H1 (cell line): ENCODE results near the gene DCLK1. TPM values are rescaled to one million over a fixed set of nuclear protein-coding genes. Genes with fewer than 3 reads are reported as not detected.

Source experiments
- CTCF ChIA-PET: fragments of 300-600 bp; sonication (Branson Sonifier 250); formaldehyde crosslinking; loops from one replicate; lab custom pipeline; 2021; ENCODE audit not compliant: partially characterized antibody; lab: Charles Lee
- POLR2A ChIA-PET: fragments of 300-600 bp; sonication (Branson Sonifier 250); formaldehyde crosslinking; loops from one replicate; lab custom pipeline; 2021; ENCODE audit warnings: inconsistent platforms; ENCODE audit not compliant: partially characterized antibody; lab: Charles Lee
- DNase-seq, 2 experiments: peaks; one replicate each; pipeline versions ENCODE4 v3.0.0 to v3.0.0-alpha.2; 2010 to 2022; ENCODE audit warnings: low spot score in 2 of 2, low read depth in 1 of 2, mixed read lengths in 1 of 2
- FAIRE-seq: peaks from 2 replicates; lab custom pipeline; 2011; peaks lifted over from hg19 to GRCh38; lab: Jason Lieb, UNC
- H2AFZ ChIP-seq: 2 replicates; pipeline ENCODE4 v1.8.1; 2012; ENCODE audit warnings: low read length, inconsistent platforms
- H2AK5ac ChIP-seq: 2 replicates; pipeline ENCODE4 v1.6.1; 2013; ENCODE audit warnings: low read depth, low read length
- H2BK120ac ChIP-seq: replicated peaks from 2 replicates; pipeline ENCODE3; 2013; ENCODE audit warnings: low read depth, low read length, inconsistent platforms
- H2BK12ac ChIP-seq: 2 replicates; pipeline ENCODE4 v1.6.1; 2013; ENCODE audit warnings: low read depth, low read length
- H2BK15ac ChIP-seq: 2 replicates; pipeline ENCODE4 v1.6.1; 2013; ENCODE audit warnings: low read length
- H2BK20ac ChIP-seq: 2 replicates; pipeline ENCODE4 v1.6.1; 2013; ENCODE audit warnings: low read length
- H2BK5ac ChIP-seq: 2 replicates; pipeline ENCODE4 v1.6.1; 2013; ENCODE audit warnings: low read depth, low read length
- H3K14ac ChIP-seq: 2 replicates; pipeline ENCODE4 v1.6.1; 2013; ENCODE audit warnings: inconsistent platforms; ENCODE audit not compliant: insufficient read length
- H3K18ac ChIP-seq: 2 replicates; pipeline ENCODE4 v1.6.1; 2013; ENCODE audit warnings: low read length; ENCODE audit errors: extremely low read depth
- H3K23ac ChIP-seq: 2 replicates; pipeline ENCODE4 v1.6.1; 2013; ENCODE audit warnings: inconsistent platforms; ENCODE audit not compliant: insufficient read length
- H3K23me2 ChIP-seq: 2 replicates; pipeline ENCODE4 v1.6.1; 2013; ENCODE audit warnings: low read depth, low read length
- H3K27ac ChIP-seq: 2 replicates; pipeline ENCODE4 v1.6.1; 2011; ENCODE audit warnings: low read depth, low read length, inconsistent platforms
- H3K27me3 ChIP-seq, 4 experiments: replicated peaks in 1 of 4; 1 replicate in 1 of 4; 2 replicates in 3 of 4; pipeline versions ENCODE4 v1.6.1 to v1.8.1; 2011 to 2013; ENCODE audit warnings: low read length in 3 of 4, mild to moderate bottlenecking in 3 of 4, inconsistent platforms in 2 of 4, mixed read lengths in 2 of 4, moderate library complexity in 1 of 4; ENCODE audit not compliant: control insufficient read depth in 3 of 4, insufficient read depth in 3 of 4; ENCODE audit errors: extremely low read depth in 1 of 4
- H3K36me3 ChIP-seq, 4 experiments: 2 replicates each; pipeline versions ENCODE4 v1.6.1 to v1.8.1; 2011 to 2013; ENCODE audit warnings: mild to moderate bottlenecking in 4 of 4, low read length in 3 of 4, moderate library complexity in 2 of 4, control low read depth in 1 of 4, inconsistent platforms in 1 of 4; ENCODE audit not compliant: insufficient read depth in 4 of 4, control insufficient read depth in 2 of 4
- H3K4ac ChIP-seq: replicated peaks from 2 replicates; pipeline ENCODE3; 2013; ENCODE audit warnings: low read length, low read depth, mixed read lengths, inconsistent platforms; ENCODE audit not compliant: insufficient read length
- H3K4me1 ChIP-seq, 4 experiments: replicated peaks in 1 of 4; 1 replicate in 1 of 4; 2 replicates in 3 of 4; pipeline versions ENCODE4 v1.6.1 to v1.8.1; 2011 to 2013; ENCODE audit warnings: low read length in 3 of 4, inconsistent platforms in 2 of 4, mixed read lengths in 1 of 4; ENCODE audit not compliant: insufficient read depth in 4 of 4, control insufficient read depth in 3 of 4
- H3K4me2 ChIP-seq, 2 experiments: 2 replicates each; pipeline versions ENCODE4 v1.6.1 to v1.8.1; 2011 to 2013; ENCODE audit warnings: low read depth in 2 of 2, low read length in 2 of 2, control low read depth in 1 of 2, inconsistent platforms in 1 of 2, mild to moderate bottlenecking in 1 of 2; ENCODE audit not compliant: insufficient read depth in 1 of 2
- H3K4me3 ChIP-seq, 4 experiments: fragments of 200-600, 300-600 bp in 1 of 4; sonication (generic), shearing (Covaris generic), sonication (Bioruptor Twin) in 1 of 4; 2 replicates each; pipeline versions ENCODE4 v1.5.1 to v1.8.1; 2011 to 2016; ENCODE audit warnings: low read length in 4 of 4, low read depth in 3 of 4, control low read depth in 2 of 4, inconsistent platforms in 2 of 4, mild to moderate bottlenecking in 2 of 4, mixed read lengths in 1 of 4, moderate library complexity in 1 of 4; ENCODE audit not compliant: insufficient read depth in 2 of 4; ENCODE audit errors: extremely low read depth in 1 of 4
- H3K56ac ChIP-seq: replicated peaks from 2 replicates; pipeline ENCODE3; 2013; ENCODE audit warnings: low read depth, mild to moderate bottlenecking, mixed read lengths, low read length, inconsistent platforms; ENCODE audit not compliant: insufficient read length
- H3K79me1 ChIP-seq: 2 replicates; pipeline ENCODE4 v1.6.1; 2013; ENCODE audit warnings: low read depth, low read length, control low read depth
- H3K79me2 ChIP-seq, 2 experiments: 2 replicates each; pipeline versions ENCODE4 v1.6.1 to v1.8.1; 2012 to 2013; ENCODE audit warnings: low read length in 2 of 2, mild to moderate bottlenecking in 2 of 2, inconsistent platforms in 1 of 2; ENCODE audit not compliant: insufficient read depth in 2 of 2, control insufficient read depth in 1 of 2
- H3K9ac ChIP-seq, 4 experiments: replicated peaks in 1 of 4; 1 replicate in 1 of 4; 2 replicates in 3 of 4; pipeline versions ENCODE4 v1.6.1 to v1.8.1; 2011 to 2013; ENCODE audit warnings: low read depth in 3 of 4, low read length in 3 of 4, control low read depth in 2 of 4, mild to moderate bottlenecking in 2 of 4, moderate library complexity in 2 of 4, inconsistent platforms in 1 of 4; ENCODE audit errors: extremely low read depth in 1 of 4
- H3K9me3 ChIP-seq, 2 experiments: 2 replicates each; pipeline versions ENCODE4 v1.6.1 to v1.8.1; 2012 to 2013; ENCODE audit warnings: mild to moderate bottlenecking in 2 of 2, moderate library complexity in 2 of 2, control low read depth in 1 of 2, inconsistent platforms in 1 of 2, low read depth in 1 of 2, low read length in 1 of 2, mixed read lengths in 1 of 2; ENCODE audit not compliant: insufficient read depth in 2 of 2
- H4K20me1 ChIP-seq, 2 experiments: replicated peaks in 1 of 2; 2 replicates each; pipeline versions ENCODE3 to v1.8.1; 2011 to 2013; ENCODE audit warnings: inconsistent platforms in 2 of 2, low read length in 2 of 2, mild to moderate bottlenecking in 1 of 2; ENCODE audit not compliant: insufficient read depth in 2 of 2, control insufficient read depth in 1 of 2
- H4K5ac ChIP-seq: 2 replicates; pipeline ENCODE4 v1.6.1; 2013; ENCODE audit warnings: low read length, low read depth, mixed read lengths, inconsistent platforms; ENCODE audit not compliant: insufficient read length
- H4K8ac ChIP-seq: 2 replicates; pipeline ENCODE4 v1.8.0; 2013; ENCODE audit warnings: mild to moderate bottlenecking, moderate library complexity, low read length, inconsistent platforms; ENCODE audit not compliant: insufficient read depth; ENCODE audit errors: extremely low read depth
- H4K91ac ChIP-seq: replicated peaks from 2 replicates; pipeline ENCODE3; 2013; ENCODE audit warnings: low read length, mixed read lengths, inconsistent platforms; ENCODE audit not compliant: insufficient read length
- CTBP2 ChIP-seq: IDR thresholded peaks from 2 replicates; pipeline ENCODE4 v1.7.0; 2011; ENCODE audit warnings: borderline replicate concordance, mild to moderate bottlenecking, moderate library complexity, mixed read lengths, low read length; ENCODE audit not compliant: insufficient read depth, insufficient read length
- CTCF ChIP-seq, 3 experiments: IDR thresholded peaks; 1 replicate in 2 of 3; 2 replicates in 1 of 3; pipeline versions ENCODE4 v1.5.1 to v1.6.1; 2011; ENCODE audit warnings: low read length in 3 of 3, mild to moderate bottlenecking in 3 of 3, inconsistent platforms in 2 of 3, low read depth in 1 of 3, moderate library complexity in 1 of 3; ENCODE audit not compliant: insufficient read depth in 1 of 3; ENCODE audit errors: control extremely low read depth in 1 of 3
- E2F6 ChIP-seq: IDR thresholded peaks from 2 replicates; pipeline ENCODE4 v1.6.1; 2012; ENCODE audit warnings: inconsistent platforms
- JUND ChIP-seq: IDR thresholded peaks from 2 replicates; pipeline ENCODE4 v1.6.1; 2011; ENCODE audit warnings: mild to moderate bottlenecking, improper control_type of control experiment, low read length
- POU5F1 ChIP-seq: IDR thresholded peaks from 2 replicates; pipeline ENCODE4 v1.6.1; 2011; ENCODE audit warnings: low read depth, mild to moderate bottlenecking, low read length, moderate library complexity
- SIN3A ChIP-seq, 2 experiments: IDR thresholded peaks in 1 of 2; conservative IDR thresholded peaks in 1 of 2; 2 replicates each; pipeline ENCODE4 v1.6.1; 2011 to 2012; ENCODE audit warnings: low read length in 2 of 2, improper control_type of control experiment in 1 of 2, low read depth in 1 of 2, mild to moderate bottlenecking in 1 of 2
- SRF ChIP-seq: IDR thresholded peaks from 2 replicates; pipeline ENCODE4 v1.6.1; 2011; ENCODE audit warnings: mild to moderate bottlenecking, low read depth, low read length, moderate library complexity
- SUZ12 ChIP-seq: fragments of 200-600 bp; sonication (generic); IDR thresholded peaks from 2 replicates; pipeline ENCODE4 v1.6.1; 2012; ENCODE audit warnings: mild to moderate bottlenecking, inconsistent platforms, low read length, moderate library complexity, mixed read lengths
- TAF7 ChIP-seq: optimal IDR thresholded peaks from 2 replicates; pipeline ENCODE3; 2011; ENCODE audit warnings: low read depth, mild to moderate bottlenecking, inconsistent platforms, low read length, moderate library complexity, borderline replicate concordance
- TCF12 ChIP-seq: IDR thresholded peaks from 2 replicates; pipeline ENCODE4 v1.6.1; 2011; ENCODE audit warnings: low read depth, mild to moderate bottlenecking, low read length
- WGBS, 2 experiments: shearing (Covaris generic) in 1 of 2; methylation state at CpG; one replicate each; pipeline versions ENCODE4 v1.1.6 to v1.1.7; 2013 to 2015; ENCODE audit warnings: low lambda C conversion rate in 2 of 2, mixed read lengths in 2 of 2, inconsistent platforms in 1 of 2, low coverage in 1 of 2, missing lambda C conversion rate in 1 of 2; ENCODE audit not compliant: insufficient replicate concordance in 2 of 2, insufficient coverage in 1 of 2, insufficient read length in 1 of 2; ENCODE audit errors: extremely low coverage in 1 of 2, missing lambda C conversion rate in 1 of 2; 5-methylcytosine and 5-hydroxymethylcytosine counted together
- polyA plus RNA-seq, 7 experiments: library from polyadenylated mRNA; depleted of rRNA in 3 of 7; stranded (reverse) in 5 of 7; unstranded in 2 of 7; fragments of >200 nt in 5 of 7; fragments of 200-250 nt in 2 of 7; gene quantifications; 1 replicate in 5 of 7; 2 replicates in 1 of 7; 4 replicates in 1 of 7; pipeline versions ENCODE4 v1.2.1 to v1.2.3, GENCODE V29; 2011 to 2013; ENCODE audit warnings: missing spikeins in 2 of 7, mixed read lengths in 2 of 7
- total RNA-seq: library from RNA; stranded (reverse); fragmentation: NEBNext Ultra II Directional; extraction: Animal tissue kit (Norgen Biotek cat#: 25700); gene quantifications from 2 replicates; pipeline ENCODE4 v1.2.1, GENCODE V29; 2021

Gene DCLK1
- total and polyA plus RNA-seq, 2 of the 8 experiments (the other 6 are each of a cell fraction or from before 2014, with no cell fraction given): 22.8 to 41.0 TPM

- DNase-seq: no peak
- WGBS, 2 experiments: 84% methylated on average over 5 of the region's 5 CpGs; no CpG with 5 or more reads in 1 of the 2 experiments
- POLR2A ChIA-PET: no interaction called here
- no peak for TF ChIP-seq CTCF (IDR thresholded peaks at IDR 0.05; ENCODE audit: control extremely low read depth in 1 of 3, insufficient read depth in 1 of 3, low read depth in 1 of 3, low read length in 3 of 3)
- TF ChIP-seq POU5F1: no peak
- no peak for TF ChIP-seq E2F6
- TF ChIP-seq SIN3A (conservative IDR thresholded peaks at IDR 0.05 in 1 of 2, IDR thresholded peaks at IDR 0.05 in 1 of 2; ENCODE audit: low read depth in 1 of 2, low read length in 2 of 2): no peak
- TF ChIP-seq SUZ12: no peak
- no peak for TF ChIP-seq JUND
- TF ChIP-seq SRF: no peak
- TF ChIP-seq TCF12: no peak
- TF ChIP-seq TAF7: no peak
- no peak for TF ChIP-seq CTBP2
Observed at GRCh38 chr13:35741657-35742056, 389.5 kb downstream of the DCLK1 start.

More at GRCh38 chr13:35741657-35742056, 389.5 kb downstream of the DCLK1 start:
- no peaks in the 10 kb centered on the region for H4K20me1 ChIP-seq
- H3K9me3 ChIP-seq: peaks cover 0 to 8% of the 10 kb centered on the region in 2 experiments; a peak in 1 of 4 replicates
- no peak overlapping the region for H3K4ac ChIP-seq
- H4K5ac ChIP-seq: no peak overlapping the region
- H2BK20ac ChIP-seq: no peak overlapping the region
- no peaks in the 10 kb centered on the region for H3K4me1 ChIP-seq
- H4K8ac ChIP-seq: no peak overlapping the region
- CTCF ChIA-PET: interaction anchor here (0.7 to 1.2 kb wide), 2 partner anchors 11 to 445 kb away, joined by 3 read pairs; no protein-coding TSS in a partner anchor
- H2BK15ac ChIP-seq: no peak overlapping the region
- H3K23me2 ChIP-seq: no peaks in the 10 kb centered on the region
- FAIRE-seq: no peak
- no peak overlapping the region for H4K91ac ChIP-seq
- no peak overlapping the region for H3K4me2 ChIP-seq
- no peak overlapping the region for H3K56ac ChIP-seq
- H3K27ac ChIP-seq: no peak overlapping the region
- H2BK120ac ChIP-seq: no peak overlapping the region
- no peak overlapping the region for H3K14ac ChIP-seq
- H3K9ac ChIP-seq: no peak overlapping the region
- no peak overlapping the region for H2AK5ac ChIP-seq
- H2AFZ ChIP-seq: no peak overlapping the region
- no peak overlapping the region for H3K18ac ChIP-seq
- H2BK5ac ChIP-seq: no peak overlapping the region; the same call in 1 of the 2 replicates
- H3K79me2 ChIP-seq: no peaks in the 10 kb centered on the region
- no peaks in the 10 kb centered on the region for H3K79me1 ChIP-seq
- no peak overlapping the region for H3K4me3 ChIP-seq
- H3K27me3 ChIP-seq: no peaks in the 10 kb centered on the region
- no peaks in the 10 kb centered on the region for H3K36me3 ChIP-seq
- no peak overlapping the region for H3K23ac ChIP-seq
- H2BK12ac ChIP-seq: no peak overlapping the region
